Measurements from ENCODE around the gene LUZP1.

Gene LUZP1

GRCh38 chr1:23114424-23115079 is 54.1 kb downstream of the LUZP1 start:
- DNase-seq = no peak

GRCh38 chr1:23111600-23112535 is 56.8 kb downstream of the LUZP1 start:
- DNase-seq = no peak

- no peak for DNase-seq
These were observed 58.3 kb downstream of the LUZP1 start for GRCh38 chr1:23110391-23110790.

GRCh38 chr1:23108918-23109533 is 59.6 kb downstream of the LUZP1 start:
- peak; percentile 41 for DNase-seq

- peak; percentile 77 for DNase-seq
These were observed 65.4 kb downstream of the LUZP1 start for GRCh38 chr1:23103001-23103889.

- DNase-seq = no peak
These were observed 66.4 kb downstream of the LUZP1 start for GRCh38 chr1:23102289-23102688.

GRCh38 chr1:23101887-23102286 is 66.8 kb downstream of the LUZP1 start:
- no peak for DNase-seq

GRCh38 chr1:23101101-23101827 is 67.4 kb downstream of the LUZP1 start:
- DNase-seq = no peak

GRCh38 chr1:23100074-23100748 is 68.4 kb downstream of the LUZP1 start:
- DNase-seq = peak; percentile 63

- DNase-seq = no peak
These were observed 69.5 kb downstream of the LUZP1 start for GRCh38 chr1:23099171-23099536.

- peak; percentile 71 for DNase-seq
These were observed 70.0 kb downstream of the LUZP1 start for GRCh38 chr1:23098463-23099170.

GRCh38 chr1:23097316-23097715 is 71.3 kb downstream of the LUZP1 start:
- DNase-seq = no peak

GRCh38 chr1:23092447-23092846 is 76.2 kb downstream of the LUZP1 start:
- no peak for DNase-seq

GRCh38 chr1:23091545-23091944 is 77.1 kb downstream of the LUZP1 start:
- no peak for DNase-seq

GRCh38 chr1:23090056-23090455 is 78.6 kb downstream of the LUZP1 start:
- no peak for DNase-seq

GRCh38 chr1:23088027-23088426 is 80.6 kb downstream of the LUZP1 start:
- DNase-seq = no peak

GRCh38 chr1:23085696-23086095 is 83.0 kb downstream of the LUZP1 start:
- DNase-seq = no peak

- no peak for DNase-seq
These were observed 83.8 kb downstream of the LUZP1 start for GRCh38 chr1:23084880-23085279.

GRCh38 chr1:23083714-23084480 is 84.8 kb downstream of the LUZP1 start:
- DNase-seq = no peak

- no peak for DNase-seq
These were observed 87.3 kb downstream of the LUZP1 start for GRCh38 chr1:23081376-23081775.

All from CD4-positive, alpha-beta T cell treated with Interleukin-4 for 4 hours (primary cell).